Right lobe of liver (tissue), 4 donors: Measurements from ENCODE around the gene KRTAP4-3.

ENCODE experiments used
- POLR2A ChIP-seq: fragments of 450-650 bp; IDR thresholded peaks from one replicate; pipeline ENCODE4 v1.6.1; 2017; ENCODE audit warnings: antibody characterized with exemption, mild to moderate bottlenecking
- TF ChIP-seq, protein P1 (sequence below), 4 donors: fragments of 200-600 bp in 3 of 4; fragments of 450-650 bp in 1 of 4; IDR thresholded peaks; one replicate each; pipeline versions ENCODE4 v1.5.1 to v1.8.0; 2016 to 2022; ENCODE audit warnings: antibody characterized with exemption in 4 of 4, mild to moderate bottlenecking in 2 of 4
- donor health status: DM: no; HTN: no; CAD: no.
- donor health status: DM: no; HTN: no; CAD: no.
- donor health status: DM: no; HTN: yes; CAD: no.

- TF ChIP-seq, protein P1, sequence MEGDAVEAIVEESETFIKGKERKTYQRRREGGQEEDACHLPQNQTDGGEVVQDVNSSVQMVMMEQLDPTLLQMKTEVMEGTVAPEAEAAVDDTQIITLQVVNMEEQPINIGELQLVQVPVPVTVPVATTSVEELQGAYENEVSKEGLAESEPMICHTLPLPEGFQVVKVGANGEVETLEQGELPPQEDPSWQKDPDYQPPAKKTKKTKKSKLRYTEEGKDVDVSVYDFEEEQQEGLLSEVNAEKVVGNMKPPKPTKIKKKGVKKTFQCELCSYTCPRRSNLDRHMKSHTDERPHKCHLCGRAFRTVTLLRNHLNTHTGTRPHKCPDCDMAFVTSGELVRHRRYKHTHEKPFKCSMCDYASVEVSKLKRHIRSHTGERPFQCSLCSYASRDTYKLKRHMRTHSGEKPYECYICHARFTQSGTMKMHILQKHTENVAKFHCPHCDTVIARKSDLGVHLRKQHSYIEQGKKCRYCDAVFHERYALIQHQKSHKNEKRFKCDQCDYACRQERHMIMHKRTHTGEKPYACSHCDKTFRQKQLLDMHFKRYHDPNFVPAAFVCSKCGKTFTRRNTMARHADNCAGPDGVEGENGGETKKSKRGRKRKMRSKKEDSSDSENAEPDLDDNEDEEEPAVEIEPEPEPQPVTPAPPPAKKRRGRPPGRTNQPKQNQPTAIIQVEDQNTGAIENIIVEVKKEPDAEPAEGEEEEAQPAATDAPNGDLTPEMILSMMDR (IDR thresholded peaks at IDR 0.05) = no peak
- no peak for TF ChIP-seq POLR2A
Measured at GRCh38 chr17:41190328-41190727, 22.3 kb upstream of the KRTAP4-3 start.
